Esophagus squamous epithelium (tissue), 4 donors: ENCODE data around the gene RAB8B.

Experiments
- POLR2A ChIP-seq, 4 donors: fragments of 450-650 bp; IDR thresholded peaks; one replicate each; pipeline ENCODE4 v1.6.1; 2017; ENCODE audit warnings: antibody characterized with exemption in 4 of 4, mild to moderate bottlenecking in 4 of 4, moderate library complexity in 3 of 4
- TF ChIP-seq, protein P1 (sequence below), 6 experiments: fragments of 450-650 bp in 4 of 6; fragments of 200-600 bp in 2 of 6; sonication (generic) in 2 of 6; IDR thresholded peaks; one replicate each; pipeline ENCODE4 v1.5.1; 2016 to 2019; ENCODE audit warnings: antibody characterized with exemption in 6 of 6, mild to moderate bottlenecking in 4 of 6, moderate library complexity in 4 of 6

DNA sequence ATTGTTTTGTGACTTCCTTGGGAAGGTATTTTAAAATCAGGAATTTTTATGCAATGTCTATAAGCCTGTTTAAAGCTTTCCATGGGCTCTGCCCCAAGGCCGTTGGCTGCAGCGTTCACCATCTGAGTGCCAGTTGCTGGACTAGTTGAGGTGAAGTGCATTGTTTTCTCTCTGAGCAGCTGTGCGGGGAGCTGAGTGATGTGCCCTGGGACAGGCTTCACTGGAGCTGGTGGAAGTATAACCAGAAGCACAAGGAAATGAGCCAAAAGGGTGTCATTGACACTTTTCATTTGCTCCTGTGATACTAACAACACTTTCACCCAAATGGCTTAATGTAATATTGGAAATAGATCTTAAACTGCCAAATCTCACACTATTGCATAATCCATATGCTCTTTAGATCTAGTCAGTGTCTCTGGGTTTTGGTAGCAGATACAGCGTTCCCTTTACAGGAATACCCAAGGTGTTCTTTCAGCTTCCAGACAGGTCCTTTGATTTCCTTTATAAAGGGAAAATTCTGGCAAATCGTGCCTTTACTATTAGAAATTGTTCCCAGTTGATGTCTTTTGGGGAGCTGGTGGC is 117.2 kb downstream of the RAB8B start:
- TF ChIP-seq, protein P1, sequence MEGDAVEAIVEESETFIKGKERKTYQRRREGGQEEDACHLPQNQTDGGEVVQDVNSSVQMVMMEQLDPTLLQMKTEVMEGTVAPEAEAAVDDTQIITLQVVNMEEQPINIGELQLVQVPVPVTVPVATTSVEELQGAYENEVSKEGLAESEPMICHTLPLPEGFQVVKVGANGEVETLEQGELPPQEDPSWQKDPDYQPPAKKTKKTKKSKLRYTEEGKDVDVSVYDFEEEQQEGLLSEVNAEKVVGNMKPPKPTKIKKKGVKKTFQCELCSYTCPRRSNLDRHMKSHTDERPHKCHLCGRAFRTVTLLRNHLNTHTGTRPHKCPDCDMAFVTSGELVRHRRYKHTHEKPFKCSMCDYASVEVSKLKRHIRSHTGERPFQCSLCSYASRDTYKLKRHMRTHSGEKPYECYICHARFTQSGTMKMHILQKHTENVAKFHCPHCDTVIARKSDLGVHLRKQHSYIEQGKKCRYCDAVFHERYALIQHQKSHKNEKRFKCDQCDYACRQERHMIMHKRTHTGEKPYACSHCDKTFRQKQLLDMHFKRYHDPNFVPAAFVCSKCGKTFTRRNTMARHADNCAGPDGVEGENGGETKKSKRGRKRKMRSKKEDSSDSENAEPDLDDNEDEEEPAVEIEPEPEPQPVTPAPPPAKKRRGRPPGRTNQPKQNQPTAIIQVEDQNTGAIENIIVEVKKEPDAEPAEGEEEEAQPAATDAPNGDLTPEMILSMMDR (IDR thresholded peaks at IDR 0.05), result no peak
- TF ChIP-seq POLR2A (IDR thresholded peaks at IDR 0.05), result no peak
